HepG2 (cell line): ENCODE measurements around the gene ECPAS. TPM values are rescaled to one million over a fixed set of nuclear protein-coding genes. Genes with fewer than 3 reads are reported as not detected.

Experiments
- ATAC-seq: fragments of 200-7000 bp; cut with Tn5 transposase; 3 replicates; pipeline ENCODE4 v1.9.1; 2020; ENCODE audit warnings: mild to moderate bottlenecking, moderate library complexity
- BruUV-seq: library from RNA; stranded (reverse); fragments of 400-500 nt; replicated peaks from 2 replicates; lab custom pipeline; 2021; lab: Mats Ljungman, UMichigan
- CTCF ChIA-PET: fragments of 300-600 bp; formaldehyde crosslinking; extraction: SDS; loops from one replicate; lab custom pipeline; 2021; ENCODE audit warnings: low total read pairs, inconsistent platforms, low intra/inter-chr PET ratio; lab: Yijun Ruan, JAX
- POLR2A ChIA-PET: fragments of 350-600 bp; sonication (Branson Sonifier 250); formaldehyde crosslinking; loops from one replicate; lab custom pipeline; 2020; ENCODE audit warnings: antibody characterized with exemption, inconsistent platforms; lab: Yijun Ruan, JAX
- DNase-seq: peaks from one replicate; pipeline ENCODE4 v3.0.0-alpha.2; 2015; ENCODE audit warnings: low spot score
- FAIRE-seq: peaks from 3 replicates; lab custom pipeline; 2011; peaks lifted over from hg19 to GRCh38; lab: Jason Lieb, UNC
- H2AFZ ChIP-seq: one replicate; pipeline ENCODE4 v1.6.1; 2011; ENCODE audit warnings: low read length, inconsistent platforms
- H3K27ac ChIP-seq: fragments of 300-600 bp; 3 replicates; pipeline ENCODE4 v1.8.0; 2011; ENCODE audit warnings: mixed run types, mild to moderate bottlenecking, mixed read lengths, low read length, inconsistent platforms; ENCODE audit not compliant: insufficient read depth; ENCODE audit errors: extremely low read length
- H3K27me3 ChIP-seq, 2 experiments: fragments of 200-600 bp in 1 of 2; 2 replicates in 1 of 2; 3 replicates in 1 of 2; pipeline versions ENCODE4 v1.6.0 to v1.8.0; 2011; ENCODE audit warnings: low read length in 2 of 2, mild to moderate bottlenecking in 2 of 2, moderate library complexity in 2 of 2, inconsistent platforms in 1 of 2; ENCODE audit not compliant: insufficient read depth in 2 of 2, control insufficient read depth in 1 of 2
- H3K36me3 ChIP-seq, 2 experiments: fragments of 200-600 bp in 1 of 2; replicated peaks in 1 of 2; 2 replicates in 1 of 2; 3 replicates in 1 of 2; pipeline versions ENCODE4 v1.5.1 to v1.8.0; 2011; ENCODE audit warnings: low read length in 2 of 2, inconsistent platforms in 1 of 2; ENCODE audit not compliant: insufficient read depth in 2 of 2, control insufficient read depth in 1 of 2
- H3K4me1 ChIP-seq: 2 replicates; pipeline ENCODE4 v1.5.1; 2012; ENCODE audit warnings: low read length, inconsistent platforms; ENCODE audit not compliant: insufficient read depth
- H3K4me2 ChIP-seq: 2 replicates; pipeline ENCODE4 v1.6.0; 2011; ENCODE audit warnings: low read depth, low read length, inconsistent platforms
- H3K4me3 ChIP-seq, 3 experiments: fragments of 200-600 bp in 1 of 3; sonication (generic), shearing (Covaris generic) in 1 of 3; replicated peaks in 1 of 3; 2 replicates each; pipeline ENCODE4 v1.5.1; 2011 to 2016; ENCODE audit warnings: low read length in 3 of 3, inconsistent platforms in 2 of 3, low read depth in 2 of 3, mild to moderate bottlenecking in 2 of 3, control low read depth in 1 of 3, mixed read lengths in 1 of 3; ENCODE audit not compliant: insufficient read depth in 1 of 3
- H3K79me2 ChIP-seq: one replicate; pipeline ENCODE4 v1.6.1; 2011; ENCODE audit warnings: low read length, inconsistent platforms; ENCODE audit not compliant: insufficient read depth
- H3K9ac ChIP-seq: 2 replicates; pipeline ENCODE4 v1.6.0; 2011; ENCODE audit warnings: mild to moderate bottlenecking, low read depth, low read length, inconsistent platforms; ENCODE audit not compliant: insufficient read depth
- H3K9me3 ChIP-seq: 2 replicates; pipeline ENCODE4 v1.5.1; 2012; ENCODE audit warnings: mild to moderate bottlenecking, low read length
- H4K20me1 ChIP-seq: 2 replicates; pipeline ENCODE4 v1.6.0; 2011; ENCODE audit warnings: inconsistent platforms, mild to moderate bottlenecking, low read length, moderate library complexity; ENCODE audit not compliant: insufficient read depth
- CAMTA2 ChIP-seq: sonication (generic); formaldehyde crosslinking; IDR thresholded peaks from 2 replicates; pipeline ENCODE4 v1.4.0; 2020; ENCODE audit warnings: mild to moderate bottlenecking, missing genetic modification reagents, borderline replicate concordance
- DMAP1 ChIP-seq: IDR thresholded peaks from 2 replicates; pipeline ENCODE4 v1.6.1; 2016
- FOXJ3 ChIP-seq: sonication (generic); formaldehyde crosslinking; IDR thresholded peaks from 2 replicates; pipeline ENCODE4 v1.4.0; 2020; ENCODE audit warnings: missing genetic modification reagents, mild to moderate bottlenecking, borderline replicate concordance
- HMGXB3 ChIP-seq: sonication (generic); formaldehyde crosslinking; IDR thresholded peaks from 2 replicates; pipeline ENCODE4 v1.4.0; 2020; ENCODE audit warnings: missing genetic modification reagents, borderline replicate concordance
- POLR2A ChIP-seq, 2 experiments: IDR thresholded peaks; 2 replicates each; pipeline ENCODE4 v1.6.1; 2011; ENCODE audit warnings: low read depth in 2 of 2, low read length in 2 of 2, mild to moderate bottlenecking in 1 of 2, moderate library complexity in 1 of 2; ENCODE audit not compliant: insufficient read depth in 1 of 2
- SMYD3 ChIP-seq: sonication (generic); formaldehyde crosslinking; IDR thresholded peaks from 2 replicates; pipeline ENCODE4 v1.8.1; 2023; ENCODE audit warnings: mild to moderate bottlenecking, missing genetic modification reagents
- TSC22D2 ChIP-seq: sonication (generic); formaldehyde crosslinking; IDR thresholded peaks from 2 replicates; pipeline ENCODE4 v1.5.1; 2020; ENCODE audit warnings: missing genetic modification reagents, mild to moderate bottlenecking, borderline replicate concordance
- XRCC5 ChIP-seq: fragments of 200-400 bp; formaldehyde crosslinking; optimal IDR thresholded peaks from 2 replicates; pipeline ENCODE3; 2017; ENCODE audit warnings: mild to moderate bottlenecking, low read length
- ZBTB38 ChIP-seq: sonication (generic); formaldehyde crosslinking; IDR thresholded peaks from 2 replicates; pipeline ENCODE4 v1.5.1; 2020; ENCODE audit warnings: mild to moderate bottlenecking, missing genetic modification reagents
- ZFX ChIP-seq: sonication (generic); formaldehyde crosslinking; IDR thresholded peaks from 2 replicates; pipeline ENCODE4 v1.4.0; 2020; ENCODE audit warnings: mild to moderate bottlenecking, low read depth, missing genetic modification reagents, moderate library complexity
- ZNF18 ChIP-seq: sonication (generic); formaldehyde crosslinking; IDR thresholded peaks from 2 replicates; pipeline ENCODE4 v1.8.0; 2022; ENCODE audit warnings: mild to moderate bottlenecking, missing genetic modification reagents; ENCODE audit not compliant: insufficient replicate concordance
- ZNF275 ChIP-seq: sonication (generic); formaldehyde crosslinking; IDR thresholded peaks from 2 replicates; pipeline ENCODE4 v1.8.0; 2022; ENCODE audit warnings: missing genetic modification reagents, mild to moderate bottlenecking, inconsistent platforms, borderline replicate concordance
- ZNF30 ChIP-seq: sonication (generic); formaldehyde crosslinking; IDR thresholded peaks from 2 replicates; pipeline ENCODE4 v1.5.0; 2020; ENCODE audit warnings: mild to moderate bottlenecking, missing genetic modification reagents
- ZNF567 ChIP-seq: sonication (generic); formaldehyde crosslinking; IDR thresholded peaks from 2 replicates; pipeline ENCODE4 v1.8.1; 2023; ENCODE audit warnings: mild to moderate bottlenecking, missing genetic modification reagents, borderline replicate concordance
- ZNF605 ChIP-seq: sonication (generic); formaldehyde crosslinking; IDR thresholded peaks from 2 replicates; pipeline ENCODE4 v1.8.0; 2022; ENCODE audit warnings: mild to moderate bottlenecking, missing genetic modification reagents
- ZNF784 ChIP-seq: sonication (generic); formaldehyde crosslinking; IDR thresholded peaks from 2 replicates; pipeline ENCODE4 v1.5.1; 2020; ENCODE audit warnings: missing genetic modification reagents, mild to moderate bottlenecking, borderline replicate concordance
- ZNF839 ChIP-seq: sonication (generic); formaldehyde crosslinking; IDR thresholded peaks from 2 replicates; pipeline ENCODE4 v1.4.0; 2020; ENCODE audit warnings: missing genetic modification reagents, mild to moderate bottlenecking, borderline replicate concordance
- WGBS: methylation state at CpG from one replicate; pipeline ENCODE4 v1.1.6; 2017; ENCODE audit warnings: low lambda C conversion rate; 5-methylcytosine and 5-hydroxymethylcytosine counted together
- in situ Hi-C: cut with HindIII; loops from 2 replicates; pipeline ENCODE4 v1.10.0; 2017; ENCODE audit warnings: low pct_unique_long_range_greater_than_20kb; ENCODE audit not compliant: extremely low pct_ligation_motif_present
- intact Hi-C: fragments of 100-400 bp; cut with micrococcal nuclease; formaldehyde crosslinking; loops from one replicate; pipeline ENCODE4 v1.10.0; 2022; ENCODE audit not compliant: unreplicated experiment
- polyA plus RNA-seq, 8 experiments: library from polyadenylated mRNA; depleted of rRNA in 3 of 8; stranded (reverse) in 7 of 8; unstranded in 1 of 8; fragments of >200 nt; fragmentation: Illumina TruSeq in 4 of 8; extraction: Trizol in 4 of 8; gene quantifications; 2 replicates each; pipeline versions ENCODE4 v1.2.1 to v1.2.3, GENCODE V29; 2011 to 2016; ENCODE audit warnings: low read depth in 4 of 8, missing spikeins in 1 of 8, mixed read lengths in 1 of 8; ENCODE audit not compliant: insufficient read depth in 1 of 8
- total RNA-seq, 5 experiments: library from RNA; depleted of rRNA; stranded (reverse); fragments of >200 nt; fragmentation: Illumina TruSeq; extraction: Trizol; gene quantifications; 2 replicates each; pipeline ENCODE4 v1.2.3, GENCODE V29; 2016; ENCODE audit warnings: low read depth in 1 of 5

Gene ECPAS
- total and polyA plus RNA-seq, 2 of the 13 experiments (the other 11 are each of a cell fraction or from before 2014, with no cell fraction given), result 35.3 to 58.0 TPM

DNA sequence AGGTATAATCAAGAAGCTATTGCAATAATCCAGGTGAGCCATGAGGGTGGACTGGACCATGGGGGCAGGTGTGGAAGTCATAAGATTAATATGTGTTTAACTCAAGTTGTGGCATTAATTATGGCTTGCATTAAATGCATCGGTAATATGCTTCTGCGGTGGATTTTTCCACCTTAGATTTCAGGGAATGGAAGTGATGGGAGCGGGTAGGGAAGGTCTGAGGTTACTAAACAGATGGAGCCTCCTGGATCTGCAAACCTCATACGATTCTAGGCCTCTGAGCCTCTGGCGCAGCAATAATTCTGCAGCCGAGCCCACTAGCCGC is 40.5 kb upstream of the ECPAS start:
- Histone ChIP-seq H3K4me1 (peaks cover 22% of the 10 kb centered on the region), H3K27ac (no peak overlapping the region), H3K9ac (peak overlapping the region; percentile 49; the same call in 1 of the 2 replicates), H4K20me1 (no peaks in the 10 kb centered on the region), H3K4me3 (peak overlapping the region; percentile 80 to 91 (median 86); a peak in 5 of 6 replicates), H3K27me3 (no peaks in the 10 kb centered on the region; a peak in 1 of 5 replicates), H3K79me2 (no peaks in the 10 kb centered on the region), H3K36me3 (peaks cover 0 to 5% of the 10 kb centered on the region in 2 experiments; a peak in 1 of 5 replicates), H3K9me3 (no peaks in the 10 kb centered on the region), H3K4me2 (peak overlapping the region; percentile 96), H2AFZ (peak overlapping the region; percentile 66)
- ChIA-PET POLR2A (interaction anchor here (0.9 to 1.6 kb wide), 3 partner anchors 8 to 40 kb away, joined by 4 to 10 read pairs (median 5); partner anchors contain the start of gene ECPAS), CTCF (no interaction called here)
- 50% methylated on average over 5 of the region's 7 CpGs for WGBS
- no peak for ATAC-seq
- no peak for FAIRE-seq
- no peak for DNase-seq
- in situ Hi-C loops (no loop called here), intact Hi-C loops (loop anchor here (2.0 kb wide), 1 partner anchor 74 kb away; the partner anchor contains the start of gene PTGR1)
- BruUV-seq, result no TSS peak
- TF ChIP-seq TSC22D2 (CRISPR knock-in tag) (0 out of 2 replicates have a peak, but pooled peaks have one; percentile 83), FOXJ3 (CRISPR knock-in tag) (no peak), ZNF567 (CRISPR knock-in tag) (0 out of 2 replicates have a peak, but pooled peaks have one; percentile 24), DMAP1 (CRISPR knock-in tag) (0 out of 2 replicates have a peak, but pooled peaks have one; percentile 16), XRCC5 (no peak), POLR2A (IDR thresholded peaks at IDR 0.05; ENCODE audit: insufficient read depth in 1 of 2, low read depth in 2 of 2, low read length in 2 of 2) (peak in 1 of 2 experiments; percentile 32; a peak in 1 of 4 replicates), SMYD3 (CRISPR knock-in tag) (0 out of 2 replicates have a peak, but pooled peaks have one; percentile 70), ZNF30 (CRISPR knock-in tag) (no peak), ZNF605 (CRISPR knock-in tag) (0 out of 2 replicates have a peak, but pooled peaks have one; percentile 72), ZNF18 (no peak), ZFX (CRISPR knock-in tag) (peak; percentile 69), ZBTB38 (peak; percentile 24; the same call in 1 of the 2 replicates), HMGXB3 (CRISPR knock-in tag) (0 out of 2 replicates have a peak, but pooled peaks have one; percentile 34), ZNF784 (no peak), ZNF839 (CRISPR knock-in tag) (no peak), CAMTA2 (CRISPR knock-in tag) (no peak), ZNF275 (CRISPR knock-in tag) (no peak)
